Measurements from ENCODE around the gene GRIK3.

GRIK3 gene

DNA sequence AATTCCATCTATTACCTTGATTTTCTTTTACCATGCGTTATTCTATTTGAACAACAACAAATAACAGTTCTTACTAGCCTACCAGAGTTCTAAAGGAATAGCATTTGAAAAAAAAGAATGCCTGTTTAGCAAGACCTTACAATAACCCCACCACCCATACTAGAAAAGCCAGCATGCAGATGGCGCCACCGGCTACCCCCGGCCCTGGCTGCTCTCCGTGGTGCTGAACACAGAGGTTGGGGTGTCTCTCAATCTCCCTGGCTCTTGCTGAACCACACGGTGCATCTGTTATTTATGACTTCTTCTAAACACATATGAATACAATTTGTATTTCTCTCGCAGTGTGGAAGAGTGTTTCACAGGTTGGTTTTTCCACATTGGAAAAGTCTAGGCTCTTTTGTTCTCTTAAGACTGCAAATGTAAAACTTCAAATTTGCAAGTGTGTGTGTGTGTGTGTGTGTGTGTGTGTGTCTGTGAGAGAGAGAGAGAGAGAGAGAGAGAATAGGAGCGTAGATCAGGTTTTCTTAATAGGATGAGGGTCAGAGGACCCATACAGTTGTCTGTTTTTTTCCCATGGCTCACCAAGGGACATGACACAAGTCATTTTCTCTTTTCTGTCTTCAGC, 13.6 kb downstream of the GRIK3 start:
- DNase-seq (ENCODE audit: low spot score) = no peak
- TF ChIP-seq, protein P1, sequence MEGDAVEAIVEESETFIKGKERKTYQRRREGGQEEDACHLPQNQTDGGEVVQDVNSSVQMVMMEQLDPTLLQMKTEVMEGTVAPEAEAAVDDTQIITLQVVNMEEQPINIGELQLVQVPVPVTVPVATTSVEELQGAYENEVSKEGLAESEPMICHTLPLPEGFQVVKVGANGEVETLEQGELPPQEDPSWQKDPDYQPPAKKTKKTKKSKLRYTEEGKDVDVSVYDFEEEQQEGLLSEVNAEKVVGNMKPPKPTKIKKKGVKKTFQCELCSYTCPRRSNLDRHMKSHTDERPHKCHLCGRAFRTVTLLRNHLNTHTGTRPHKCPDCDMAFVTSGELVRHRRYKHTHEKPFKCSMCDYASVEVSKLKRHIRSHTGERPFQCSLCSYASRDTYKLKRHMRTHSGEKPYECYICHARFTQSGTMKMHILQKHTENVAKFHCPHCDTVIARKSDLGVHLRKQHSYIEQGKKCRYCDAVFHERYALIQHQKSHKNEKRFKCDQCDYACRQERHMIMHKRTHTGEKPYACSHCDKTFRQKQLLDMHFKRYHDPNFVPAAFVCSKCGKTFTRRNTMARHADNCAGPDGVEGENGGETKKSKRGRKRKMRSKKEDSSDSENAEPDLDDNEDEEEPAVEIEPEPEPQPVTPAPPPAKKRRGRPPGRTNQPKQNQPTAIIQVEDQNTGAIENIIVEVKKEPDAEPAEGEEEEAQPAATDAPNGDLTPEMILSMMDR (IDR thresholded peaks at IDR 0.05; ENCODE audit: extremely low read depth, insufficient read depth, missing control alignments) = peak; percentile 21
- in situ Hi-C loops (cut with MboI; ENCODE audit: low pct_unique_long_range_greater_than_20kb, low sequenced_read_pairs, unreplicated experiment) = no loop called here

DNA sequence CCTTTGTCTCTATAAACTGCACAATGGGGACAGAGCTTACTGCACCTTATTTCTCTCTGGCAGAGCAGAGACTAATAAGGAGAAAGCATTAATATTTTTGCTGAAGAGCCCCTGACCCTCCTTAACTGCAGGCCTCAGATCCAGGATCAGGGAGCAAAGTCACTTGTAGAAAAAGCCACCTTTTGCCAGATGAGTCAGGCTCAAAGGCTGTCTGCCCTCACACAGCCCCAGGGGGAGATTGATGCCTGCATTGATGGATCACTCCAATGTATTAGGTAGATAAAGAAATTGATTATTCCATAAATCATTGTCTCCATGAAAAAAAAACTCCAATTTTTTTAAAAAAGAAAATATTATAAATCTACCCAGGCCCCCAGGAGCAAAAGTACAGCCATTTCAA, 15.8 kb downstream of the GRIK3 start:
- DNase-seq (ENCODE audit: low spot score) = no peak

DNA sequence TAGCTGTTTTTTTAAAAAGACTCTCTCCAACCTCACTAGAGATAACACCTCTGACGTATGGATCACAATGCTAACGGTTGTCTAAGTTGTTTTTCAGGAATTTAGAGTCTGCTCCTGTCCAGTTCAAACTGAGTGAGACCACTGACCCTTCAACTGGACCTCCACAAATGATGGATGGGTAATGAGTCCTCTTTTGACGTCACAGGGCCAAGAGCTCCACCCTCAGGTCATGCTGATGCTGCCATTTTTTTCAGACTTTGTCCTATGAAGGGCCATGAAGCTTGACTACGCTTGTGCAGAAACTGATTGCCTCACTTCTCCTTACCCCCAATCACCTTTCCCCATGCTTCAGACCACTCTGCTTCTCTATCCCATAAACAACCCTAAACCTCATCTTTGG, 16.6 kb downstream of the GRIK3 start:
- no peak for DNase-seq (ENCODE audit: low spot score)
- TF ChIP-seq, protein P1 (IDR thresholded peaks at IDR 0.05; ENCODE audit: extremely low read depth, insufficient read depth, missing control alignments) = no peak
- in situ Hi-C loops (cut with MboI; ENCODE audit: low pct_unique_long_range_greater_than_20kb, low sequenced_read_pairs, unreplicated experiment) = no loop called here

More for the DNA sequence above, 15.8 kb downstream of the GRIK3 start:
- TF ChIP-seq, protein P1 (IDR thresholded peaks at IDR 0.05; ENCODE audit: extremely low read depth, insufficient read depth, missing control alignments) = no peak
- in situ Hi-C loops (cut with MboI; ENCODE audit: low pct_unique_long_range_greater_than_20kb, low sequenced_read_pairs, unreplicated experiment) = no loop called here

DNA sequence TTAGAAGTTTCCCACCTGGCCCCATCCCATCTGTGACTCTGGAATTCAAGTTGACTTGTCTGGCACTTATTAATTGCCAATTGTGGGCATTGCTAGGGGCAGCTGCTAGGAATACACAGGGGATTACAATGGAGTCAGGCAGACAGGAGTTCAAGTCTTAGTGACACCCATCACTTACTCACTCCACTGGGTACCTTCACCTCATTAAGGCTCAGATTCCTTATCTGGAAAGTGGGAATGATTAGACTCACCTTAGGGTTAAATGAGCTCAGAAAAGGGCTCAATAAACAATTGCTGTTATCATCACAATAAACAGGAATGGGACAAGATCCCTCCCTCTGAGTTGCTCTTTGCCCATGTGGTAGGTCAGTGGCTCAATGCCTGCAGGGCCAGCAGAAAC, 18.2 kb downstream of the GRIK3 start:
- no peak for DNase-seq (ENCODE audit: low spot score)
- TF ChIP-seq, protein P1 (IDR thresholded peaks at IDR 0.05; ENCODE audit: extremely low read depth, insufficient read depth, missing control alignments) = no peak
- in situ Hi-C loops (cut with MboI; ENCODE audit: low pct_unique_long_range_greater_than_20kb, low sequenced_read_pairs, unreplicated experiment) = no loop called here

DNA sequence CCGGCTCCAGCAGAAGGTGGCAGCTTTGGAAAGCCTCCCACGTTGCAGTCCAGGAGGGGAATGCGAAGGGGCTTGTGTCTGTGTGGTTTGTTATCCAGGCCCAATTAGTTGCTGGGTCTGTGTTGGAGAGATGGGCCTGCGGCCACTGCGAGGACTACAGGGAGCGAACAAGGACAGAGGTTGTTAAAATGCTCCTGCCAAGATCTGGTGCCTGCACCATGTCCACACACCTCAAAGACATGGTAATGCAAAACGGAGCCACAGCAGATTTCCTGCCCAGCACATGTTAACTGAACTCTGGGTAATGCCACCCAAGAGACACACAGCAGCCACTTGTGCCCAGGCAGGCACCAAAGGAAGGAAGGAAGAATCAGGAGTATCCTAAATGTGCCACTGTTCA, 18.6 kb downstream of the GRIK3 start:
- TF ChIP-seq, protein P1 (IDR thresholded peaks at IDR 0.05; ENCODE audit: extremely low read depth, insufficient read depth, missing control alignments) = no peak
- DNase-seq (ENCODE audit: low spot score) = no peak
- in situ Hi-C loops (cut with MboI; ENCODE audit: low pct_unique_long_range_greater_than_20kb, low sequenced_read_pairs, unreplicated experiment) = no loop called here

DNA sequence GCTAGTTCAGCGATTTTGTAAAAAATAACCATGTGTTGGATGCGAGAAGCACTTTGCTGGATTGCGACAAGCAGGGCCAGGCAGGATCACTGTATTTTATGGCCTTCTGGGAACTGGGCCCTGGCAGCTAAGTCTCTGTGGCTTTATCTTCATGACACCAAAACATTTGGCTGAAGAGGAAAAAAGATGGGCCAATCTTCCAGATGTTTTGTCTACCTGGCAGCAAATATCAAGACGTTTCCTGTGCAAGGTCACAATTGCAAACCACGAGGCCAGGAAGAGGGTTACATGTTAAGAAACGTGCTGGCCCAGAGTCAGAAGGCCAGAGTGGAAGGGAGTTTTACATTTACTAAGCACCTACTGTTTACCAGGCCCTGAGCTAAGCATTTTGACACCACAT, 22.1 kb downstream of the GRIK3 start:
- in situ Hi-C loops (cut with MboI; ENCODE audit: low pct_unique_long_range_greater_than_20kb, low sequenced_read_pairs, unreplicated experiment) = no loop called here
- DNase-seq (ENCODE audit: low spot score) = no peak
- TF ChIP-seq, protein P1 (IDR thresholded peaks at IDR 0.05; ENCODE audit: extremely low read depth, insufficient read depth, missing control alignments) = no peak
